ENCODE results near the gene STARD4.

The STARD4 gene

DNA sequence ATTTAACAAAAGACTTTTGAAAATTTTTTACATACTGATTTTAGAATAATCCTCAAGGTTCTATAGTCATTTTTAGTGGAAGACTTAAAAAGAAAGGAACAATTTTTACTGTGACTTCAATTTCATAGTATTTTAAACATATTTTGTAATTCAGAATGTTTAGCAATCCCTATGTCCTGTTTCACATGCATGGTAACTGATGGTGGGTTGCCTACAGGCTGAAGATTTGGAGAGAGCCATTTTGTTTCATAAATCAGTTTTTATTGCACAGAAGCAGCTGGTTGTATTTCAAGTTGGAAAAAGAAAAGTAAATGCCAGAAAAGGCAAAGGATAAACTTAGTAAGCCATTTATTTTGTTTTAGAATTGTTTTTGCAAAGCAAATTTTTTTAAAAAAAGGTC lies 24.0 kb downstream of the STARD4 start:
- TF ChIP-seq, protein P1, sequence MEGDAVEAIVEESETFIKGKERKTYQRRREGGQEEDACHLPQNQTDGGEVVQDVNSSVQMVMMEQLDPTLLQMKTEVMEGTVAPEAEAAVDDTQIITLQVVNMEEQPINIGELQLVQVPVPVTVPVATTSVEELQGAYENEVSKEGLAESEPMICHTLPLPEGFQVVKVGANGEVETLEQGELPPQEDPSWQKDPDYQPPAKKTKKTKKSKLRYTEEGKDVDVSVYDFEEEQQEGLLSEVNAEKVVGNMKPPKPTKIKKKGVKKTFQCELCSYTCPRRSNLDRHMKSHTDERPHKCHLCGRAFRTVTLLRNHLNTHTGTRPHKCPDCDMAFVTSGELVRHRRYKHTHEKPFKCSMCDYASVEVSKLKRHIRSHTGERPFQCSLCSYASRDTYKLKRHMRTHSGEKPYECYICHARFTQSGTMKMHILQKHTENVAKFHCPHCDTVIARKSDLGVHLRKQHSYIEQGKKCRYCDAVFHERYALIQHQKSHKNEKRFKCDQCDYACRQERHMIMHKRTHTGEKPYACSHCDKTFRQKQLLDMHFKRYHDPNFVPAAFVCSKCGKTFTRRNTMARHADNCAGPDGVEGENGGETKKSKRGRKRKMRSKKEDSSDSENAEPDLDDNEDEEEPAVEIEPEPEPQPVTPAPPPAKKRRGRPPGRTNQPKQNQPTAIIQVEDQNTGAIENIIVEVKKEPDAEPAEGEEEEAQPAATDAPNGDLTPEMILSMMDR (conservative IDR thresholded peaks at IDR 0.05; ENCODE audit: low read depth), result no peak
- CTCF ChIA-PET, result no interaction called here
- POLR2A ChIA-PET (ENCODE audit: low non-redundant PET), result no interaction called here
- no peak overlapping the region for H3K27ac ChIP-seq
- no peak for DNase-seq (ENCODE audit: low spot score)

DNA sequence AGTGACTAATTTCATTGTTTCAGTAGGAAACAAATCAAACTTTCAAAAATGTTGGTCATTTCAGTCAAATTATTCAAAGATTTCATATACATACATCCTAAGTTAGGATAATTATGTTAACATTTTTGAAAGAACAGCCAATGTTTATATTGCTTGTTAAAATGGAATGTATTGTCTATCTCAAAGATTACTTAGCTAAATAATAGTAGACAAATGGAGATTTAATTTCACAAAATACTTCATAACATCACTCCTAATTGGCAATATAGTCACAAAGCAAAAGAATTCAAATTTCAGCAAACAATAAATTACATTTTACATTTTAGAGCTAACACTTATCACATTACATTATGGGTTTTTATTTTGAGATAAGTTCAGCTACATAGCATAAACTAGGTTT lies 25.4 kb downstream of the STARD4 start:
- TF ChIP-seq, protein P1 (conservative IDR thresholded peaks at IDR 0.05; ENCODE audit: low read depth), result no peak
- CTCF ChIA-PET, result no interaction called here
- POLR2A ChIA-PET (ENCODE audit: low non-redundant PET), result no interaction called here
- no peak overlapping the region for H3K27ac ChIP-seq
- DNase-seq (ENCODE audit: low spot score), result no peak

DNA sequence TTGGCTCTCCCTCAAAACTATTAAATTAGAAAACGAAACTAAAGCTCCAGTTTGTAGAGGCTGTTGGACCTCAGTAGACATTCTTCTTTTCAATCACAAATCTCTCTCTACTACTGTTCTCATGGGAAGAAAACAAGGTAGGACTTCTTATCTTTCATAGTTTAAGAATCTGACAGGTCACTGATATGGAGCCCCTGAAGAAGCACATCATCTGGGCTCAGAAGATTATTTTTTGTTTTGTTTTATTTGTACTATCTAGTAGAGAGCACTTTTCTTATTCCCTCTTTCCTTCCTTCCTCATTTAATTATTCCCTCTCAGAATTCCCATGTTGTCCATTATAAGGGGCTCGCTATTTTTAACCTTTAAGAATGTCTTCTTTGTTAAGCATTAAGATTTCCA lies 26.3 kb downstream of the STARD4 start:
- H3K27ac ChIP-seq, result no peak overlapping the region
- ChIA-PET CTCF (interaction anchor here (0.6 kb wide), 1 partner anchor 704 kb away, joined by 3 read pairs; no protein-coding TSS in a partner anchor), POLR2A (ENCODE audit: low non-redundant PET) (no interaction called here)
- DNase-seq (ENCODE audit: low spot score), result no peak
- TF ChIP-seq, protein P1 (conservative IDR thresholded peaks at IDR 0.05; ENCODE audit: low read depth), result no peak

DNA sequence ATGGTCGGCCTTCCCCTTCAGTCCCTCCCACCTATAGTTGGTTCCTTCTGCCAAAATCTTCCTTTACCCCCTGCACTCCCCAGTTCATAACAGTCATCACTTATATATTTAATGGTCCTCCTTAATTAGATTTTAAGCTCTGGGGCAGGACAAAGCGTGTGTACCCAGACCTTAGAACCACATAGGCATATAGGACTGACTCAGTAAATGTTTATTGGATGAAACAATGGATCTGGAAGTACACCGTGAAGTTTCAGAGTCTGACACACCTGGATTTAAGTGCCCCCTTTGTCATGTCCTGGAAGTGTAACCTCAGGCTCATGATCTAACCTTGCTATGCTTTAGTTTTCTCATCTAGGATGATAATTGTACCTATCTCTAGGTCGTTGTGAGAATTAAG lies 32.0 kb downstream of the STARD4 start:
- DNase-seq (ENCODE audit: low spot score), result no peak
- CTCF ChIA-PET, result no interaction called here
- no peak overlapping the region for H3K27ac ChIP-seq
- POLR2A ChIA-PET (ENCODE audit: low non-redundant PET), result no interaction called here
- TF ChIP-seq, protein P1 (conservative IDR thresholded peaks at IDR 0.05; ENCODE audit: low read depth), result no peak

DNA sequence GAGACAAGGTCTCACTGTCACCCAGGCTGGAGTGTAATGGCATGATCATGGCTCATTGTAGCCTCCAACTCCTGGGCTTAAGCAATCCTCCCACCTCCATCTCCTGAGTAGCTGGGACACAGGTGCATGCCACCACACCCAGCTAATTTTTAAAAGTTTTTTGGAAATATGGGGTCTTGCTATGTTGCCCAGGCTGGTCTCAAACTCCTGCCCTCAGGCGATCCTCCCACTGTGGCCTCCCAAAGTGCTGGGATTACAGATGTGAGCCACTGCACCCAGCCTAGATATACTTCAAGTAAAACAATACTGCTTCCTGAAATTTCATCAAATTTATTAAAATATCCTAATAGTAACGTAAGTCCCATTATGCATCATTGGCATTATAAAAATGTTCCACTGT lies 33.4 kb downstream of the STARD4 start:
- CTCF ChIA-PET, result interaction anchor here (0.5 to 0.7 kb wide), 2 partner anchors 15 to 24 kb away, joined by 3 to 4 read pairs; no protein-coding TSS in a partner anchor
- TF ChIP-seq, protein P1 (conservative IDR thresholded peaks at IDR 0.05; ENCODE audit: low read depth), result no peak
- DNase-seq (ENCODE audit: low spot score), result no peak
- no peak overlapping the region for H3K27ac ChIP-seq
- POLR2A ChIA-PET (ENCODE audit: low non-redundant PET), result no interaction called here

DNA sequence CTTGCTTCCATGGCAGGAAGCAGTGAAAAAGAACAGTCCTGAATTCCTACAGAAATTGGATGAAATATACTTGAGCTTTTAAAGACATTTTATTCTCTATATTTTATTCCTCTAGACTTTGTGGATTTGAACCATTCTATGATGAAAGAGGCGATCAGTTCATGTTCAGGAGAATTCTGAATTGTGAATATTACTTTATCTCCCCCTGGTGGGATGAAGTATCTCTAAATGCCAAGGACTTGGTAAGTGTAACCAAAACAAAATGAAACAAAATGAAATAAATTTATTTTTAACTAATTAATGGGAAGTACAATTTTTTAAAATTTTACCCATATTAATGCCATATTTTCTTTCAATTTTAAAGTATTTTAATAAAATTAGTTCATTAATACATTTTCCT lies 34.1 kb downstream of the STARD4 start:
- no peak for DNase-seq (ENCODE audit: low spot score)
- POLR2A ChIA-PET (ENCODE audit: low non-redundant PET), result no interaction called here
- CTCF ChIA-PET, result interaction anchor here (0.7 to 0.9 kb wide), 2 partner anchors 23 to 199 kb away, joined by 3 read pairs; no protein-coding TSS in a partner anchor
- no peak overlapping the region for H3K27ac ChIP-seq
- TF ChIP-seq, protein P1 (conservative IDR thresholded peaks at IDR 0.05; ENCODE audit: low read depth), result no peak; the same call in 1 of the 2 replicates

DNA sequence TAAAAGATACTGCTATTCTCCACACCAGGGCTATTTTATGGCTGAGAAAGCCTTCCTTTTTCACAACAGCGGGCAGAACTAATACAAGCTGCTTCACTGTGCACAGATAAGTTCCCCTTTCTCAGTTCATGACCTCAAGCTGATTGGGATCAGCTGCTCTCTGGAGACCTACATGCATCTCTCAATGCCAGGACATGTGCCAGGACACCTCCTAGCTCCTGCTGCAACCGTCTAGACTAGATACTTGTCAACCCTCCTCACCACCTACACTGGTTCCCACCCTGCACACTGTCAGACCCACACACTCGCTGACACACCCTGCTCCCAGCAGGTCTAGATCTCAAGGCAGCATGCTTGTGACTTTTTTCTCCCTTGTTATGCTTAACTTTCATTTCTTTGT lies 39.8 kb downstream of the STARD4 start:
- TF ChIP-seq, protein P1 (conservative IDR thresholded peaks at IDR 0.05; ENCODE audit: low read depth), result no peak
- H3K27ac ChIP-seq, result no peak overlapping the region
- no peak for DNase-seq (ENCODE audit: low spot score)
- CTCF ChIA-PET, result interaction anchor here (0.6 to 1.4 kb wide), 2 partner anchors 11 to 282 kb away, joined by 4 to 6 read pairs; no protein-coding TSS in a partner anchor
- POLR2A ChIA-PET (ENCODE audit: low non-redundant PET), result no interaction called here
